Body of pancreas (tissue), 4 donors: ENCODE data around the gene CGNL1. TPM values are rescaled to one million over a fixed set of nuclear protein-coding genes. Genes with fewer than 3 reads are reported as not detected.

Source experiments
- ATAC-seq: fragments of 150-250 bp; one replicate; pipeline ENCODE4 v1.9.1; 2016
- DNase-seq, 4 donors: peaks; one replicate each; pipeline ENCODE4 v3.0.0-alpha.2; 2019
- H3K27ac ChIP-seq, 4 donors: fragments of 200-600 bp; sonication (generic); 1 replicate in 3 of 4; 2 replicates in 1 of 4; pipeline versions ENCODE4 v1.5.1 to v1.6.1; 2016 to 2019; ENCODE audit warnings: mild to moderate bottlenecking in 1 of 4, mixed read lengths in 1 of 4, moderate library complexity in 1 of 4
- H3K27me3 ChIP-seq, 2 donors: fragments of 200-600 bp; sonication (generic); one replicate each; pipeline ENCODE4 v1.6.0; 2016; ENCODE audit warnings: mild to moderate bottlenecking in 1 of 2
- H3K36me3 ChIP-seq, 2 donors: fragments of 200-600 bp; sonication (generic); replicated peaks in 1 of 2; 2 replicates each; pipeline ENCODE4 v1.5.1; 2016; ENCODE audit warnings: low read depth in 2 of 2; ENCODE audit not compliant: insufficient read depth in 1 of 2
- H3K4me1 ChIP-seq: fragments of 200-600 bp; sonication (generic); one replicate; pipeline ENCODE4 v1.6.0; 2016
- H3K4me3 ChIP-seq, 2 donors: fragments of 200-600 bp; sonication (generic); 1 replicate in 1 of 2; 2 replicates in 1 of 2; pipeline ENCODE4 v1.5.1; 2016 to 2019
- H3K9me3 ChIP-seq, 3 donors: fragments of 200-600 bp; sonication (generic); 1 replicate in 2 of 3; 2 replicates in 1 of 3; pipeline ENCODE4 v1.5.1; 2016
- POLR2A ChIP-seq, 3 donors: fragments of 450-650 bp; IDR thresholded peaks; one replicate each; pipeline ENCODE4 v1.6.1; 2016; ENCODE audit warnings: antibody characterized with exemption in 3 of 3, mild to moderate bottlenecking in 2 of 3
- WGBS, 2 donors: methylation state at CpG; one replicate each; pipeline ENCODE4 v1.1.5; 2017; 5-methylcytosine and 5-hydroxymethylcytosine counted together
- intact Hi-C: fragments of 100-400 bp; cut with DNase I; formaldehyde crosslinking; loops from one replicate; pipeline ENCODE4 v1.15.1; 2023
- total RNA-seq, 2 donors: library from RNA; depleted of rRNA; stranded (reverse); fragments of >200 nt; gene quantifications; one replicate each; pipeline ENCODE4 v1.1.0, GENCODE V29; 2016
- TF ChIP-seq, protein P1 (sequence below), 7 experiments: fragments of 450-650 bp in 4 of 7; fragments of 200-600 bp in 3 of 7; sonication (generic) in 3 of 7; IDR thresholded peaks; one replicate each; pipeline ENCODE4 v1.5.1; 2016 to 2019; ENCODE audit warnings: antibody characterized with exemption in 7 of 7

Gene CGNL1
- total RNA-seq, 2 donors from 2014 or later, result 24.7 to 30.6 TPM

DNA sequence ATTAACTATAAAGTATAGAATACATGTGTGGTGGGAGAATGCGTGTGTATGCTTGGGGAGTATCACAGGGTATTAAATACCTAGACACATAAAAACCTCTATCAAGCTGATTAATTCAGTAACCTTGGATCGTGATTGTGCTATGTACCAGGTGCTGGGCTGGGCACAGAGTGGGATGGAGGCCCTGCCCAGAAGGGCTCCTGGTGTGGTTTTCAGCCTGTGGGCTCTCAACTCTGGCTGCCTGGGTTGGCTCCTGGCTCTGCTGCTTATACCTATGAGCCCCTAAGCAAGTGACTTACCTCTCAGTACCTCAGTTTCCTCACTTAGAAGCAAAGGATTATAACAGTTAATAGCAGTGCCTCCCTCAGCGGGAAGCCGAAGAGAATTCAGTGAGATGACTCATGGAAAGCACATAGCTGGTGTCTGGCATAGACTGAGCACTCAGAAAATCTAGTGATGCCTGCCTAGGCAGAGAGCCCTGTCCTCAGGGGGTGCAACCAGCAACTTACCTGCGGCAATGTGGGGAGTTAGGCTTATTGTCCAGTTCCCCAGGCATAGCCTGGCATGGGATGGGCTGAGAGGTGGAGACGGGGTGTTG, 124.8 kb downstream of the CGNL1 start:
- peak overlapping the region; percentile 54 to 96 (median 81) for H3K27ac ChIP-seq
- DNase-seq (peak in 1 of 4 donors; percentile 44), ATAC-seq (no peak)
- no peaks in the 10 kb centered on the region for H3K27me3 ChIP-seq
- peaks cover 94% of the 10 kb centered on the region for H3K4me1 ChIP-seq
- TF ChIP-seq POLR2A (IDR thresholded peaks at IDR 0.05), result no peak
- TF ChIP-seq, protein P1, sequence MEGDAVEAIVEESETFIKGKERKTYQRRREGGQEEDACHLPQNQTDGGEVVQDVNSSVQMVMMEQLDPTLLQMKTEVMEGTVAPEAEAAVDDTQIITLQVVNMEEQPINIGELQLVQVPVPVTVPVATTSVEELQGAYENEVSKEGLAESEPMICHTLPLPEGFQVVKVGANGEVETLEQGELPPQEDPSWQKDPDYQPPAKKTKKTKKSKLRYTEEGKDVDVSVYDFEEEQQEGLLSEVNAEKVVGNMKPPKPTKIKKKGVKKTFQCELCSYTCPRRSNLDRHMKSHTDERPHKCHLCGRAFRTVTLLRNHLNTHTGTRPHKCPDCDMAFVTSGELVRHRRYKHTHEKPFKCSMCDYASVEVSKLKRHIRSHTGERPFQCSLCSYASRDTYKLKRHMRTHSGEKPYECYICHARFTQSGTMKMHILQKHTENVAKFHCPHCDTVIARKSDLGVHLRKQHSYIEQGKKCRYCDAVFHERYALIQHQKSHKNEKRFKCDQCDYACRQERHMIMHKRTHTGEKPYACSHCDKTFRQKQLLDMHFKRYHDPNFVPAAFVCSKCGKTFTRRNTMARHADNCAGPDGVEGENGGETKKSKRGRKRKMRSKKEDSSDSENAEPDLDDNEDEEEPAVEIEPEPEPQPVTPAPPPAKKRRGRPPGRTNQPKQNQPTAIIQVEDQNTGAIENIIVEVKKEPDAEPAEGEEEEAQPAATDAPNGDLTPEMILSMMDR (IDR thresholded peaks at IDR 0.05), result no peak
- no peaks in the 10 kb centered on the region for H3K36me3 ChIP-seq
- H3K9me3 ChIP-seq, result no peaks in the 10 kb centered on the region
- intact Hi-C loops, result no loop called here
- no peak overlapping the region for H3K4me3 ChIP-seq
- 50 to 52% methylated on average over 6 of the region's 6 CpGs for WGBS, 2 donors

DNA sequence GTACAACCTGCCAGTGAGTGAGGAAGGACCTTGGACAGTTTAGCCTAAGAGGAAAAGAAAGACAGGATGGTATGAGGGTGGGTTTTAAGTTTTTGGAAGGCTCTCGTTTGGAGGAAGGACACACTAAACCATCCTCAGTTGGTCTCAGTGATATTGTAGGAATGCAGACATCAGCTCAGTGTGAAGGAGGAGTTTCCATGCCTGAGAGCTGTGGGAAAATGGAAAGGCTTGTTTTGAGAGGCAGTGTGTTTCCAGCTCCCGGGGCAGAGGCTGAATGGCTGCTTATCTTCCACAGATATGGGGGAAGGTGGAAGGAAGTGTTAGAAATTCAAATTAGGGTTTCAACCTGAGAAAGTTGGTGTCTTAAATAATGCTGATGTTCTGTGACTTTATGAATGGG, 125.8 kb downstream of the CGNL1 start:
- ATAC-seq, result no peak
- no peak for TF ChIP-seq POLR2A (IDR thresholded peaks at IDR 0.05)
- TF ChIP-seq, protein P1 (IDR thresholded peaks at IDR 0.05), result no peak
- DNase-seq, result peak in 1 of 4 donors; percentile 26
- Histone ChIP-seq H3K36me3 (no peaks in the 10 kb centered on the region), H3K4me1 (peaks cover 94% of the 10 kb centered on the region), H3K9me3 (no peaks in the 10 kb centered on the region), H3K27me3 (no peaks in the 10 kb centered on the region), H3K27ac (peak overlapping the region; percentile 54 to 96 (median 81)), H3K4me3 (no peak overlapping the region)
- intact Hi-C loops, result no loop called here
- 8 to 12% methylated on average over 2 of the region's 2 CpGs for WGBS, 2 donors

DNA sequence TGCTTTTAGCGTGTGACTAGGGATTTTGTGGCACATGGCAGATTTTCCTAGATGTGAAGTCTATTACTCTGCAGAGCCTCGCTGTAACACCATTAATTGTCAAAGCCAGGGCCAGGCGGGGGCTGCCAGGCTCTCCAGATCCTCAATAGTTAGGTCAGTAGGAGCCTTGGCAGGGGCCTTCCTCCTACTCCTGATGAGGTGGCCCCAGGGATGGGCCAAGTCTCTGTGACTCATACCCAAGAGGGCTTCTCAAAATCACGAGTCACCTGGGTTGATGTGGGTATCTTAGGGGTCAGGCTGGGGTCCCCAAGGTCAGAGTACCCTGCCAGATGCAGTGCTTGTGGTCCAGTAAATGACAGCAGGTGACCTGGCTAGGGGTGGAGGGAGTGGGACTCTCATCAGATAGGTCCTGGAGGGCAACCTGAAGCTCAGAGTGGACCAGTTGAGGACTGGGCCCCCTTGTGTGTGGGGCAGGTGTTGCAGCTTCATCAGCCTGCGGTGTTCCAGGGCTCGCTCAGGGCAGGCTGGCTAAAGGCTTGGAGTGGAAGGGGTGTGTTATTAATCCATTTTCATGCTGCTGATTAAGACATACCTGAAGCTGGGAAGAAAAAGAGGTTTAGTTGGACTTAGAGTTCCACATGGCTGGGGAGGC, 126.9 kb downstream of the CGNL1 start:
- no peaks in the 10 kb centered on the region for H3K9me3 ChIP-seq
- DNase-seq, result peak in 1 of 4 donors; percentile 43
- 95 to 96% methylated on average over 5 to 6 of the region's 6 CpGs for WGBS, 2 donors
- peak overlapping the region; percentile 54 to 96 (median 81) for H3K27ac ChIP-seq
- H3K36me3 ChIP-seq, result no peaks in the 10 kb centered on the region
- peaks cover 94% of the 10 kb centered on the region for H3K4me1 ChIP-seq
- TF ChIP-seq POLR2A (IDR thresholded peaks at IDR 0.05), result no peak
- TF ChIP-seq, protein P1 (IDR thresholded peaks at IDR 0.05), result peak in 4 of 7 experiments; percentile 10 to 36 (median 19)
- H3K27me3 ChIP-seq, result no peaks in the 10 kb centered on the region
- no peak overlapping the region for H3K4me3 ChIP-seq
- ATAC-seq, result no peak
- intact Hi-C loops, result no loop called here

DNA sequence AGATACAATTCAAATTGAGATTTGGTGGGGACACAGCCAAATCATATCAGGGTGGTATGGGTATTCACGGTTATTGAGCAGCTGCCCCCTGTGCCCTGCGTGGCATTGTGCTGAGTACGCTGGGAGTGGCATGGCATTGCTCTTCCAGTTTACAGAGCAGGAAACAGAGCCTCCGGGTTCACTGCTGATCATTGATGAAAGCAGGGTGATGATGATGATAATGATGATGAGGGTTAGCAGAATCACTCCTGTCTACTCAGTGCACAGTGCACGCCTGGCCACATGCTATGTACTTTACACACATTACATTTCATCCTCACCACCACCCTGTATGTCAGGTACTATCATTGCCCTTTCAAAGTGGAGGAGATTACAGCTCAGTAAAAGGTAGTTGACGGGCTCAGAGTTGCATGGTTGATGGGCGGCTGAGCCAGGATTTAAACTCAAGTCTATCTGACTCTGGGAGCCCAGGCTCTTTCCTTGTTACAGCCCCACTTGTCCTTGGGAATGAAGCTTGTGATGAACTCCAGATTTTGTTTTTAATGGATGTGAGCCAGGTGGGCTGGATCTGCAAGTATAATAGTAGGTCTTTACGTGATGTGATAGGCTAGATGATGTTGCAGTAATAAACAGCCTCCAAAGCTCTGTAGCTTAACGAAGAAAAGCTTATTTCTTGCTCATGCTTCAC, 127.8 kb downstream of the CGNL1 start:
- 57 to 60% methylated on average over 7 to 9 of the region's 9 CpGs for WGBS, 2 donors
- DNase-seq, result peak in 2 of 4 donors; percentile 34 to 54
- Histone ChIP-seq H3K9me3 (no peaks in the 10 kb centered on the region), H3K4me1 (peaks cover 99% of the 10 kb centered on the region), H3K27ac (peak overlapping the region; percentile 81 to 96 (median 94)), H3K27me3 (no peaks in the 10 kb centered on the region), H3K4me3 (no peak overlapping the region), H3K36me3 (no peaks in the 10 kb centered on the region)
- intact Hi-C loops, result no loop called here
- ATAC-seq, result no peak
- TF ChIP-seq POLR2A (IDR thresholded peaks at IDR 0.05), result no peak
- TF ChIP-seq, protein P1 (IDR thresholded peaks at IDR 0.05), result no peak
